HepG2 (cell line): ENCODE measurements around the gene ACOT8. TPM values are rescaled to one million over a fixed set of nuclear protein-coding genes. Genes with fewer than 3 reads are reported as not detected.

Source experiments
- ASH2L ChIP-seq: fragments of 300-600, 200-600 bp; sonication (generic); IDR thresholded peaks from 2 replicates; pipeline ENCODE4 v1.7.0; 2017; ENCODE audit warnings: low read depth, mild to moderate bottlenecking, moderate library complexity, mixed read lengths, low read length; ENCODE audit not compliant: insufficient read length
- CC2D1A ChIP-seq: sonication (generic); formaldehyde crosslinking; IDR thresholded peaks from 2 replicates; pipeline ENCODE4 v1.8.1; 2023; ENCODE audit warnings: mild to moderate bottlenecking, missing genetic modification reagents
- GABPB1 ChIP-seq: IDR thresholded peaks from 2 replicates; pipeline ENCODE4 v1.6.1; 2016; ENCODE audit warnings: mild to moderate bottlenecking, missing genetic modification reagents, moderate library complexity, missing compliant biosample characterization
- GATA4 ChIP-seq: sonication (generic); IDR thresholded peaks from 2 replicates; pipeline ENCODE4 v1.6.1; 2016; ENCODE audit warnings: antibody characterized with exemption, low read depth, borderline replicate concordance
- HNRNPLL ChIP-seq: fragments of 200-400 bp; formaldehyde crosslinking; IDR thresholded peaks from 2 replicates; pipeline ENCODE4 v1.6.1; 2017; ENCODE audit warnings: mild to moderate bottlenecking, low read depth, low read length; ENCODE audit not compliant: poor library complexity, severe bottlenecking
- KLF6 ChIP-seq: IDR thresholded peaks from 2 replicates; pipeline ENCODE4 v1.8.0; 2016; ENCODE audit warnings: missing biosample characterization, missing genetic modification reagents
- NFKB2 ChIP-seq: sonication (generic); formaldehyde crosslinking; IDR thresholded peaks from 2 replicates; pipeline ENCODE4 v1.4.0; 2020; ENCODE audit warnings: missing genetic modification reagents, borderline replicate concordance
- POLR2G ChIP-seq: fragments of 200-400 bp; formaldehyde crosslinking; IDR thresholded peaks from 2 replicates; pipeline ENCODE4 v1.6.1; 2018; ENCODE audit warnings: mild to moderate bottlenecking, low read depth, low read length, moderate library complexity
- PTBP1 ChIP-seq: fragments of 200-400 bp; formaldehyde crosslinking; IDR thresholded peaks from 2 replicates; pipeline ENCODE4 v1.6.1; 2018; ENCODE audit warnings: low read length, low read depth; ENCODE audit not compliant: poor library complexity, severe bottlenecking
- SNAPC2 ChIP-seq: sonication (generic); formaldehyde crosslinking; IDR thresholded peaks from 2 replicates; pipeline ENCODE4 v1.8.1; 2022; ENCODE audit warnings: mild to moderate bottlenecking, missing genetic modification reagents
- TARDBP ChIP-seq: sonication (generic); formaldehyde crosslinking; IDR thresholded peaks from 2 replicates; pipeline ENCODE4 v1.8.0; 2022; ENCODE audit warnings: mild to moderate bottlenecking, missing genetic modification reagents
- ZBED4 ChIP-seq: sonication (generic); formaldehyde crosslinking; IDR thresholded peaks from 2 replicates; pipeline ENCODE4 v1.4.0; 2020; ENCODE audit warnings: missing genetic modification reagents, borderline replicate concordance
- ZBTB3 ChIP-seq: sonication (generic); formaldehyde crosslinking; IDR thresholded peaks from 2 replicates; pipeline ENCODE4 v1.4.0; 2020; ENCODE audit warnings: low read depth, mild to moderate bottlenecking, moderate library complexity, missing genetic modification reagents, borderline replicate concordance
- ZNF17 ChIP-seq: sonication (generic); formaldehyde crosslinking; IDR thresholded peaks from 2 replicates; pipeline ENCODE4 v1.5.0; 2020; ENCODE audit warnings: mild to moderate bottlenecking, missing genetic modification reagents
- ZNF317 ChIP-seq: sonication (generic); formaldehyde crosslinking; IDR thresholded peaks from 2 replicates; pipeline ENCODE4 v1.5.0; 2020; ENCODE audit warnings: mild to moderate bottlenecking, missing genetic modification reagents
- ZNF33A ChIP-seq: sonication (generic); formaldehyde crosslinking; IDR thresholded peaks from 2 replicates; pipeline ENCODE4 v1.5.1; 2020; ENCODE audit warnings: missing genetic modification reagents, mild to moderate bottlenecking, moderate library complexity, borderline replicate concordance
- ZNF570 ChIP-seq: sonication (generic); formaldehyde crosslinking; IDR thresholded peaks from 2 replicates; pipeline ENCODE4 v1.4.0; 2020; ENCODE audit warnings: mild to moderate bottlenecking, missing genetic modification reagents, borderline replicate concordance
- polyA plus RNA-seq, 8 experiments: library from polyadenylated mRNA; depleted of rRNA in 3 of 8; stranded (reverse) in 7 of 8; unstranded in 1 of 8; fragments of >200 nt; fragmentation: Illumina TruSeq in 4 of 8; extraction: Trizol in 4 of 8; gene quantifications; 2 replicates each; pipeline versions ENCODE4 v1.2.1 to v1.2.3, GENCODE V29; 2011 to 2016; ENCODE audit warnings: low read depth in 4 of 8, missing spikeins in 1 of 8, mixed read lengths in 1 of 8; ENCODE audit not compliant: insufficient read depth in 1 of 8
- total RNA-seq, 5 experiments: library from RNA; depleted of rRNA; stranded (reverse); fragments of >200 nt; fragmentation: Illumina TruSeq; extraction: Trizol; gene quantifications; 2 replicates each; pipeline ENCODE4 v1.2.3, GENCODE V29; 2016; ENCODE audit warnings: low read depth in 1 of 5
- TF ChIP-seq, protein P1 (sequence below): sonication (generic); formaldehyde crosslinking; IDR thresholded peaks from 2 replicates; pipeline ENCODE4 v1.4.0; 2020; ENCODE audit warnings: missing genetic modification reagents
- TF ChIP-seq, protein P2 (sequence below): sonication (generic); formaldehyde crosslinking; IDR thresholded peaks from 2 replicates; pipeline ENCODE4 v1.8.0; 2022; ENCODE audit warnings: missing genetic modification reagents, mild to moderate bottlenecking, borderline replicate concordance
- TF ChIP-seq, protein P3 (sequence below): sonication (generic); formaldehyde crosslinking; IDR thresholded peaks from 2 replicates; pipeline ENCODE4 v1.5.1; 2020; ENCODE audit warnings: missing genetic modification reagents, mild to moderate bottlenecking, borderline replicate concordance

ACOT8 gene
- total and polyA plus RNA-seq, 2 of the 13 experiments (the other 11 are each of a cell fraction or from before 2014, with no cell fraction given) = 31.4 to 45.5 TPM

- TF ChIP-seq TARDBP = peak; percentile 43; the same call in 1 of the 2 replicates
- peak; percentile 62 for TF ChIP-seq HNRNPLL
- TF ChIP-seq CC2D1A (CRISPR knock-in tag) = no peak
- TF ChIP-seq, protein P1, sequence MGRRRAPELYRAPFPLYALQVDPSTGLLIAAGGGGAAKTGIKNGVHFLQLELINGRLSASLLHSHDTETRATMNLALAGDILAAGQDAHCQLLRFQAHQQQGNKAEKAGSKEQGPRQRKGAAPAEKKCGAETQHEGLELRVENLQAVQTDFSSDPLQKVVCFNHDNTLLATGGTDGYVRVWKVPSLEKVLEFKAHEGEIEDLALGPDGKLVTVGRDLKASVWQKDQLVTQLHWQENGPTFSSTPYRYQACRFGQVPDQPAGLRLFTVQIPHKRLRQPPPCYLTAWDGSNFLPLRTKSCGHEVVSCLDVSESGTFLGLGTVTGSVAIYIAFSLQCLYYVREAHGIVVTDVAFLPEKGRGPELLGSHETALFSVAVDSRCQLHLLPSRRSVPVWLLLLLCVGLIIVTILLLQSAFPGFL (CRISPR knock-in tag) = no peak
- peak; percentile 65; the same call in 1 of the 2 replicates for TF ChIP-seq GATA4
- TF ChIP-seq ASH2L = peak; percentile 68
- TF ChIP-seq NFKB2 = no peak; the same call in 1 of the 2 replicates
- TF ChIP-seq ZNF317 (CRISPR knock-in tag) = peak; percentile 67
- peak; percentile 66; the same call in 1 of the 2 replicates for TF ChIP-seq SNAPC2 (CRISPR knock-in tag)
- TF ChIP-seq KLF6 (CRISPR knock-in tag) = peak; percentile 64; the same call in 1 of the 2 replicates
- TF ChIP-seq, protein P2, sequence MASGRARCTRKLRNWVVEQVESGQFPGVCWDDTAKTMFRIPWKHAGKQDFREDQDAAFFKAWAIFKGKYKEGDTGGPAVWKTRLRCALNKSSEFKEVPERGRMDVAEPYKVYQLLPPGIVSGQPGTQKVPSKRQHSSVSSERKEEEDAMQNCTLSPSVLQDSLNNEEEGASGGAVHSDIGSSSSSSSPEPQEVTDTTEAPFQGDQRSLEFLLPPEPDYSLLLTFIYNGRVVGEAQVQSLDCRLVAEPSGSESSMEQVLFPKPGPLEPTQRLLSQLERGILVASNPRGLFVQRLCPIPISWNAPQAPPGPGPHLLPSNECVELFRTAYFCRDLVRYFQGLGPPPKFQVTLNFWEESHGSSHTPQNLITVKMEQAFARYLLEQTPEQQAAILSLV = no peak
- TF ChIP-seq PTBP1 = peak; percentile 61
- TF ChIP-seq, protein P3, sequence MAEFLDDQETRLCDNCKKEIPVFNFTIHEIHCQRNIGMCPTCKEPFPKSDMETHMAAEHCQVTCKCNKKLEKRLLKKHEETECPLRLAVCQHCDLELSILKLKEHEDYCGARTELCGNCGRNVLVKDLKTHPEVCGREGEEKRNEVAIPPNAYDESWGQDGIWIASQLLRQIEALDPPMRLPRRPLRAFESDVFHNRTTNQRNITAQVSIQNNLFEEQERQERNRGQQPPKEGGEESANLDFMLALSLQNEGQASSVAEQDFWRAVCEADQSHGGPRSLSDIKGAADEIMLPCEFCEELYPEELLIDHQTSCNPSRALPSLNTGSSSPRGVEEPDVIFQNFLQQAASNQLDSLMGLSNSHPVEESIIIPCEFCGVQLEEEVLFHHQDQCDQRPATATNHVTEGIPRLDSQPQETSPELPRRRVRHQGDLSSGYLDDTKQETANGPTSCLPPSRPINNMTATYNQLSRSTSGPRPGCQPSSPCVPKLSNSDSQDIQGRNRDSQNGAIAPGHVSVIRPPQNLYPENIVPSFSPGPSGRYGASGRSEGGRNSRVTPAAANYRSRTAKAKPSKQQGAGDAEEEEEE (CRISPR knock-in tag) = no peak
- peak; percentile 30; the same call in 1 of the 2 replicates for TF ChIP-seq ZNF570 (CRISPR knock-in tag)
- TF ChIP-seq ZNF17 (CRISPR knock-in tag) = no peak
- TF ChIP-seq ZBED4 = peak; percentile 43; the same call in 1 of the 2 replicates
- TF ChIP-seq GABPB1 (CRISPR knock-in tag) = peak; percentile 78
- no peak for TF ChIP-seq ZNF33A (CRISPR knock-in tag)
- peak; percentile 91 for TF ChIP-seq ZBTB3 (CRISPR knock-in tag)
- TF ChIP-seq POLR2G = peak; percentile 94
Measured at GRCh38 chr20:45833030-45833882, 23.9 kb downstream of the ACOT8 start, which contains the start of gene SNX21 (continued).
